Esophagus (tissue), 2 donors: ENCODE results near the gene MAP2K7. TPM values are rescaled to one million over a fixed set of nuclear protein-coding genes. Genes with fewer than 3 reads are reported as not detected.

Experiments used
- H3K27ac ChIP-seq, 2 donors: one replicate each; pipeline ENCODE4 v1.5.1; 2013; ENCODE audit warnings: low read depth in 2 of 2, mild to moderate bottlenecking in 2 of 2, inconsistent platforms in 1 of 2, low read length in 1 of 2, moderate library complexity in 1 of 2
- H3K27me3 ChIP-seq, 2 donors: one replicate each; pipeline ENCODE4 v1.6.1; 2013; ENCODE audit warnings: low read length in 2 of 2, control low read depth in 1 of 2, mild to moderate bottlenecking in 1 of 2; ENCODE audit not compliant: insufficient read depth in 2 of 2, control insufficient read depth in 1 of 2
- H3K36me3 ChIP-seq, 2 donors: one replicate each; pipeline ENCODE4 v1.6.1; 2013; ENCODE audit warnings: low read length in 1 of 2; ENCODE audit not compliant: control insufficient read depth in 2 of 2, insufficient read depth in 2 of 2
- H3K4me1 ChIP-seq, 2 donors: one replicate each; pipeline ENCODE4 v1.6.1; 2013; ENCODE audit warnings: low read length in 1 of 2; ENCODE audit not compliant: control insufficient read depth in 2 of 2, insufficient read depth in 2 of 2
- H3K4me3 ChIP-seq, 2 donors: one replicate each; pipeline ENCODE4 v1.5.1; 2013; ENCODE audit warnings: low read length in 2 of 2, mild to moderate bottlenecking in 2 of 2, low read depth in 1 of 2, moderate library complexity in 1 of 2
- H3K9me3 ChIP-seq, 2 donors: one replicate each; pipeline ENCODE4 v1.6.1; 2013; ENCODE audit warnings: mild to moderate bottlenecking in 2 of 2, low read depth in 1 of 2, low read length in 1 of 2, moderate library complexity in 1 of 2; ENCODE audit not compliant: control insufficient read depth in 2 of 2, insufficient read depth in 1 of 2
- WGBS, 2 donors: extraction: QIAGEN DNeasy Blood & Tissue Kit; methylation state at CpG; one replicate each; pipeline ENCODE4 v1.1.7; 2013; 5-methylcytosine and 5-hydroxymethylcytosine counted together
- polyA plus RNA-seq, 2 donors: library from polyadenylated mRNA; stranded (reverse); fragments of 200-250 nt; gene quantifications; one replicate each; pipeline ENCODE4 v1.2.3, GENCODE V29; 2013
- donor health status: healthy with polysubstance abuse.
- donor health status: Bipolar disorder and iron deficiency.

MAP2K7 gene
- polyA plus RNA-seq, 2 donors, result 12.8 to 35.1 TPM

DNA sequence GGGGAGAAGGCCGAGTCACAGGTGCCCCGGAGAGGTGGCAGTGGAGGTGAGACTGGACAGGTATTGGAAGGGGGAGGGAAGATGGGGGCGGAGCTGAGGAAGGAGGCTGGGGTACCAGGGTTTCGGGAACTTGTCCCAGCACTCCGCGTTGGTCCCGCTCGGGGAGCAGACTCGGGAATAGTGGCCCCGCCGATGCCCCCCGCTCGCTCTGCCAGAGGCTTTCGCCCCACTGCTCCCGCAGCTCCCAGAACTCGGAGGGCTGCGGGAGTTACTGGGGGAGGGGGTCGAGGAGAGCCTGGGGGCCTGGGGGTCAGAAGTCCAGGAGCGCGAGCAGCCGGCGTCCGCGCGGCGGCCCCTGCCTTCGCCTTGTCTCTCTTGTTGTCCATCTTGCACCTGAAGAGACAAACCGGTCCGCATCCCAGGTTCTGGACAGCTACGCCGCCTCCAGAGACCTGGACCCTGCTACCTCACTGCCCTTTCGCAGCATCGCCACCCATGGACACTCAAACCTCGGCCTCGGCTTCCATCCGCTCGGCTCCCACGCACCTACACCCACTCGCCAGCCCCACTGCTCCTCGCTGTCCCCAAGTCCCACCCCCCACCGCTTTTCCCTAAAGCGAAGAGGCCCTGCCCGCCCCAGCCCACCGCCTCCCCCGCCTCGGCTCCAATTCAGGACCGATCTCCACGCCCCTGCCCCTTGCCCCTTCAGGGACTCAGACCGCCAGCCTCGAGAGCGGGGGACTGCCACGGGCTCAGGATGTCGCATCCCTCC, 30.2 kb upstream of the MAP2K7 start:
- peaks cover 0 to 10% of the 10 kb centered on the region in 2 donors for H3K9me3 ChIP-seq
- peaks cover 10 to 18% of the 10 kb centered on the region in 2 donors for H3K4me1 ChIP-seq
- no peak overlapping the region for H3K4me3 ChIP-seq
- H3K27ac ChIP-seq, result no peak overlapping the region
- H3K27me3 ChIP-seq, result peaks cover 3 to 23% of the 10 kb centered on the region in 2 donors
- no peaks in the 10 kb centered on the region for H3K36me3 ChIP-seq
- 16 to 19% methylated on average over 53 of the region's 53 CpGs for WGBS, 2 donors

DNA sequence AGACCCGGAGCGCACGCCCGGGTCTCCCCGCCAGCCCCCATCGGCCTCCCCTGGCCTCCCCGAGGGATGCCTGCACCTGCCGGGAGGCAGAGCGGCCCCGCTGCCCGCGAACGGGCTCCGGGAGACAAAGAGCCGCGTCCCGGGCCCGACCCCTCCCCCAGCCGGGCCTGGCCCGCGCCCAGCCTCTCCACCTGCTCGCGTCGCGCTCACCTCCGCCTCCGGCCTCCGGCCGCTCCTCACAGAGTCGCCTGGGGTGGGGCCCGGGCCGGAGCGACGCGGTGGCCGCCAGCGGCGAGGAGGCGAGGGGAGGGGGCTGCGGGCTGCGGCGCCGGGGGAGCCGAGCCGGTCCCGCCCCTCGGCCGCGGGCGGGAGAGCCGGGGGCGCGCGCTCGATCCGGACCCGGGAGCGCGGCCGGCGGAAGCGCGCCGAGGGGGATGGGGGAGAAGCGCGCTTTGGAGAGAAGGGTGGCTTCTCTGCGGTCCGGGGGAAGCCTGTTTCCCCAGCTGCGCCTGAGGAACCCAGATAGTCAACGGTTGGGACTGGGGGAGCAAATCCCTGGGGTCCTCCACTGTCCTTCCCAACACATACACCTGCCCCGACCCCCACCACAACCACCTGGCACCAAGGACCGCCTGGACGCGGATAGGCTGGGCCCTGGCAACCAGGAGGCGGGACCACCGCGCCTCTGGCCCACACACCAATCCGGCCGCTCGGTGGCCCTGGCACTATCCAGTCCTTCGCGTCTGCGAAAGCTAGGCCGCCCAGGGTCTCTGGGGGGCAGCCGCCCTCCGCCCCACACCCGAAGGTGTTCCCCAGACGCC, 29.4 kb upstream of the MAP2K7 start, which contains the start of gene PRR36:
PRR36 (minus strand) TSS at position 315 of the 821 bp plus-strand sequence. CDS start 701 bp downstream, outside the sequence.
- H3K4me3 ChIP-seq, result peak within 1 kb of the TSS in 1 of 2 donors; percentile 34
- H3K9me3 ChIP-seq, result peaks cover 0 to 10% of the 10 kb centered on the region in 2 donors
- peaks cover 3 to 23% of the 10 kb centered on the region in 2 donors for H3K27me3 ChIP-seq
- 1 to 3% methylated on average over 64 to 88 of the region's 88 CpGs for WGBS, 2 donors
- peaks cover 7 to 11% of the 10 kb centered on the region in 2 donors for H3K4me1 ChIP-seq
- no peaks in the 10 kb centered on the region for H3K36me3 ChIP-seq
- H3K27ac ChIP-seq, result no peak within 1 kb of the TSS

DNA sequence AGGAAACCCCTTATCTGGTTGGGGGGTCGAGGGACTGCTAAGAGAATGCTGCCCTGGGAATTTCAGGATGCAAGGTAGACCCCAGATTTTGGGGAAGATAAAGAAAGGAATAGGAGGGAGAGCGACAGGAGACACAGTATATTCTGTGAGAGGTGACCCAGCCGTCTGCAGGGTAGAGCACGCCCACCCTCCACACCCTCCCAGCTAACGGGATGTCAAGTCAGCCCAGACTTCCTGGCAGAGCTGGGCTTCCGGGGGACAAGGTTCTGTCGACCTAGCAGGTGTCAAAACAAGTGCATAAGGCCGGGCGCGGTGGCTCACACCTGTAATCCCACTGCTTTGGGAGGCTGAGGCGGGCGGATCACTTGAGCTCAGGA, 28.8 kb upstream of the MAP2K7 start:
- Histone ChIP-seq H3K9me3 (peaks cover 0 to 10% of the 10 kb centered on the region in 2 donors), H3K36me3 (no peaks in the 10 kb centered on the region), H3K4me3 (peak overlapping the region in 1 of 2 donors; percentile 34), H3K4me1 (peaks cover 7% of the 10 kb centered on the region in 2 donors), H3K27me3 (peaks cover 3 to 23% of the 10 kb centered on the region in 2 donors), H3K27ac (no peak overlapping the region)
- 42 to 48% methylated on average over 12 of the region's 12 CpGs for WGBS, 2 donors

DNA sequence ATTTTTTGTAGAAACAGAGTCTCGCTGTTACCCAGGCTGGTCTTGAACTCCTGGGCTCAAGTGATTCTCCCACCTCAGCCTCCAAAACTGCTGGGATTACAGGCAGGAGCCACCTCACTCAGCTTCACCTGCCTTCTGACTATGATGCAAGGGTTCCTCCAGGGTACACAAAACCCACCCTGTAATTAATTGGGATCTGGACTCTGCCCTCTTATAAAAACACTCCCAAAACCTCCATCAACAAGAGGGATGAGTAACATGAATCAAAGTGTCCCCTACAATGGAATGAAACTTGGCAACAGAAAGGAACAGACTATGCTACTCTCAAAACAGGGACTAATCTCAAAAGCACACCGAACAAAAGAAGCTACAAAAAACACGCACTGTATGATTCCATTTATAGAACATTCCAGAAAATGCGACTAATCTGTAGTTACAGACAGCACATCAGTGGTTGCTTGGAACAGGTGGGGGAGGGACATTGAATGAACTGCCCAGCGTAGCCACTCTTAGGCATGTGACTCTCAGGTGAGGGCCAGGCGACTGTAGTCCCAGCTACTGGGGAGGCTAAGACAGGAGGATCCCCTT, 26.3 kb upstream of the MAP2K7 start:
- H3K4me3 ChIP-seq, result no peak overlapping the region
- peaks cover 0 to 1% of the 10 kb centered on the region in 2 donors for H3K4me1 ChIP-seq
- 67 to 70% methylated on average over 6 of the region's 6 CpGs for WGBS, 2 donors
- no peaks in the 10 kb centered on the region for H3K36me3 ChIP-seq
- peaks cover 3 to 23% of the 10 kb centered on the region in 2 donors for H3K27me3 ChIP-seq
- no peak overlapping the region for H3K27ac ChIP-seq
- H3K9me3 ChIP-seq, result peaks cover 0 to 4% of the 10 kb centered on the region in 2 donors

DNA sequence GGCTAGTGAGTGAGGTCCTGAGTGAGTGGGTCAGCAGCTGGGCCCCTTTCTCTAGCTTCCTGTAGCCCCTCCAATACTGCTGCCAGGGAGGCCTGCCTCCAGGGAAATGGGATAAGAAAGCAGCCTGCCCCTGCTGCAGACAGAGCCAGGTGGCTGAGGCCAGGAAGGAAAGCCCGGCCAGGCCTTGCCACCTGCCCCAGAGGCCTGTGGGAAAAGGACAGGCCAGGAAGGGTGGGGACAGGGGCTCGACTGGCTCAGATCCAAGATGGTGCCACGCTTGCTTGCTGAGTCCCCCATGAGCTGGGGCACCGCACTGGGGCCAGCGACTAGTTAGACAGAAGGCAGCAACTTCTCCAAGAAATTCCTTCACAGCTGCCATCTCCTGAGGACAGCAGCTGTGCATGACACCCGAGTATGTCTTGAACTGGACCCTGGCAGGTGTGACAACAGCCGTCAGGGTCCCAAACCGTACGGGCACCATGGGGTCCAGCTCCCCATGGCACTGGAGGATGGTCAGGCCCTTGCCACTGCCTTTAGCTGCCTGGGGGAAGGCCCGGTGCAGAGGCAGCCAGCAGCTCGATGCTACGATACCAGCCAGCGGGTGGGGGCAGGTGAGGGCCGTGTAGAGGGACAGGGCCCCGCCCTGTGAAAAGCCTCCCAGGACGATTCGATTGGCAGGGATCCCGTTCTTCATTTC, 24.4 kb upstream of the MAP2K7 start:
- no peak overlapping the region for H3K27ac ChIP-seq
- 57 to 60% methylated on average over 17 to 18 of the region's 18 CpGs for WGBS, 2 donors
- H3K27me3 ChIP-seq, result peaks cover 3 to 8% of the 10 kb centered on the region in 2 donors
- H3K4me1 ChIP-seq, result no peaks in the 10 kb centered on the region
- peaks cover 0 to 4% of the 10 kb centered on the region in 2 donors for H3K9me3 ChIP-seq
- no peak overlapping the region for H3K4me3 ChIP-seq
- no peaks in the 10 kb centered on the region for H3K36me3 ChIP-seq

DNA sequence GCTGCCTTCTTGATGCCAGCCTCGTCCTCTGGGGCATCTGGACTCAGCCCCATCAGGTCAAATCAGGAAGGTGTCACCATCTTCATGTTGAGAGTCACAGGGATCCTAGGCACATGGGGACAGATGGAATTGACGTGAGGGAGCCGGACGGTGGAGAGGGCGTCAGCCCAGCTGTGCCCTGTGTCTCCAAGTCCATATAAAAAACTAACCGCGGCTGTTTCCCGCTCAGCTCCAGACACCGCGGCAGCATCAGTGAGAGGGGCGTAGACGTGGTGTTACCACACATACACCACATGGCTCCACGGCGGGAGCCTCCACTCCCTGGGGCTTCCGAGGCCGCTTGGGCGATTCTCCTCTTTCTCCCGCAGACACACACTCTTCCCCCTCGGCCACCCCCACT, 23.8 kb upstream of the MAP2K7 start:
- peaks cover 0 to 1% of the 10 kb centered on the region in 2 donors for H3K9me3 ChIP-seq
- 86% methylated on average over 19 of the region's 19 CpGs for WGBS, 2 donors
- H3K27me3 ChIP-seq, result peaks cover under 1 to 2% of the 10 kb centered on the region in 2 donors
- H3K4me3 ChIP-seq, result no peak overlapping the region
- no peak overlapping the region for H3K27ac ChIP-seq
- H3K4me1 ChIP-seq, result no peaks in the 10 kb centered on the region
- H3K36me3 ChIP-seq, result no peaks in the 10 kb centered on the region

DNA sequence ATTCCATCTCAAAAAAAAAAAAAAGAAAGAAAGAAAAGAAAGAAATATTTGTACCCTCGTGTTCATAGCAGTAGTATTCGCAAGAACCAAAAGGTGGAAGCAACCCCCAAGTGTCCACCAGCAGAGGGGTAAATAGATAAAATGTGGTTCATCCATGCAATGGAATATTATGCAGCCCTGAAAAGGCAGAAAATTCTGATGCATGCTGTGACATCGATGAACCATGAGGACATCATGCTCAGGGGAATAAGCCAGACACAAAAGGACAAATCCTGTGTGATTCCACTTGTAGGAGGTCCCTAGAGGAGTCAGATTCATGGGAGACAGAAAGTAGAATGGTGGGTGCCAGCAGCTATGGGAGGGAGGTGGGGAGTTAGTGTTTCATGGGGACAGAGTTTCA, 21.8 kb upstream of the MAP2K7 start:
- Histone ChIP-seq H3K27ac (no peak overlapping the region), H3K4me1 (no peaks in the 10 kb centered on the region), H3K4me3 (no peak overlapping the region), H3K36me3 (no peaks in the 10 kb centered on the region), H3K27me3 (no peaks in the 10 kb centered on the region), H3K9me3 (no peaks in the 10 kb centered on the region)
- WGBS, 2 donors, result 91 to 93% methylated on average over 3 of the region's 3 CpGs

DNA sequence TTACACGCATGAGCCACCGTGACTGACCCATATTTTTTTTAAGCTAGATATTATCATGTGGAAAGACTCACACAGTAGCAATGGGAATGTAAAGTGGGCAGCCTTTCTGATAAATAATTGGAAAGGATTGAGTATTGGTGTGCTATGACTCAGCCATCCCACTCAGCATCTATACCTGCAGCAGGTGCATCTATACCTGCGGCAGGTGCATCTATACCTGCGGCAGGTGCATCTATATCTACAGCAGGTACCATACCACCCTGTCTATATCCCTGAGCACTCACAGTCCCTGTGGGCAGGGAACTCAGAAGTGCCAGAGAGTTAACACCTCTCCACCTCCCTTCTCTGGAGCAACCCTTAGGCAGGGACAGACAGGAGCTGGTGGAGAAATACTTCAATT, 20.6 kb upstream of the MAP2K7 start:
- 77 to 78% methylated on average over 4 of the region's 4 CpGs for WGBS, 2 donors
- Histone ChIP-seq H3K9me3 (no peaks in the 10 kb centered on the region), H3K4me1 (no peaks in the 10 kb centered on the region), H3K27ac (no peak overlapping the region), H3K36me3 (no peaks in the 10 kb centered on the region), H3K27me3 (no peaks in the 10 kb centered on the region), H3K4me3 (no peak overlapping the region)
